ENCODE data around the gene CRLF1.

DNA sequence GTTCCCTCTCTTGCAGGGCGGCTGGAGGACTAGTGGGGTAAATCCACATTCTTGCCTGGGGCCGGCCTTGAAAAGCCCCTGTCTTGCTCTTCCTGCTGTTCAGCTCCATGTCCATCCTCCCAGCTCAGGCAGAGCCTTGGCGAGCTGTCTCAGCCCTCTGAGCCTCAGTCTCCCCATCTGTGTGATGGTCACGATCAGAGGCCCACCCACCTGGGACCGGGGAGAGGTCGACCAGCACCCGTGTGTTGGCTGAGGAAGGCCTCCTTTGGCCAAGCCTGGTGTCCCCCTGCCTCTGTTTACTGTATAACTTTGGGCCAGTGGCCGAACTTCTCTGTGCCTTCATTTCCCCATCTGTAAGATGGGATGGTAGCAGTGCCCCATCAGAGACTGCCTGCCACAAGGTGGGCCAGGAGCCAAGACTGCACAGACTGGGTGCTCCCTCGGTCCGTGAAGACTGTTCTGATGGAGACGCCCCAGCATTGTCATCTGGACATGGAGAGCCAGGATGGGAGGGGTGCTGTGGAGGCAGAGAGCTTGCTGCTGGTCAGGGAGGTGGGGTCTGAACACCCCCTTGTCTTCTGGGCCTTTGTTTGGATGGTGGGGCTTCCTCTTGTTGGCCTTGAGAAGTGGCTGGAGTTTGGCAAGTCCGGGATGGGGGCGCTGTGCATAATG, 48.7 kb upstream of the CRLF1 start:
- TF ChIP-seq, protein P1, sequence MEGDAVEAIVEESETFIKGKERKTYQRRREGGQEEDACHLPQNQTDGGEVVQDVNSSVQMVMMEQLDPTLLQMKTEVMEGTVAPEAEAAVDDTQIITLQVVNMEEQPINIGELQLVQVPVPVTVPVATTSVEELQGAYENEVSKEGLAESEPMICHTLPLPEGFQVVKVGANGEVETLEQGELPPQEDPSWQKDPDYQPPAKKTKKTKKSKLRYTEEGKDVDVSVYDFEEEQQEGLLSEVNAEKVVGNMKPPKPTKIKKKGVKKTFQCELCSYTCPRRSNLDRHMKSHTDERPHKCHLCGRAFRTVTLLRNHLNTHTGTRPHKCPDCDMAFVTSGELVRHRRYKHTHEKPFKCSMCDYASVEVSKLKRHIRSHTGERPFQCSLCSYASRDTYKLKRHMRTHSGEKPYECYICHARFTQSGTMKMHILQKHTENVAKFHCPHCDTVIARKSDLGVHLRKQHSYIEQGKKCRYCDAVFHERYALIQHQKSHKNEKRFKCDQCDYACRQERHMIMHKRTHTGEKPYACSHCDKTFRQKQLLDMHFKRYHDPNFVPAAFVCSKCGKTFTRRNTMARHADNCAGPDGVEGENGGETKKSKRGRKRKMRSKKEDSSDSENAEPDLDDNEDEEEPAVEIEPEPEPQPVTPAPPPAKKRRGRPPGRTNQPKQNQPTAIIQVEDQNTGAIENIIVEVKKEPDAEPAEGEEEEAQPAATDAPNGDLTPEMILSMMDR (conservative IDR thresholded peaks at IDR 0.05; ENCODE audit: low read depth in 2 of 2): no peak; a peak in 1 of 4 replicates
- TF ChIP-seq POLR2AphosphoS5 (IDR thresholded peaks at IDR 0.05; ENCODE audit: low read depth) (no peak), EZH2 (IDR thresholded peaks at IDR 0.05; ENCODE audit: low read depth, unreplicated experiment) (no peak), EZH2phosphoT487 (IDR thresholded peaks at IDR 0.05; ENCODE audit: unreplicated experiment) (no peak), JUNB (IDR thresholded peaks at IDR 0.05; ENCODE audit: unreplicated experiment) (no peak), CREB1 (CRISPR knock-in tag; IDR thresholded peaks at IDR 0.05; ENCODE audit: low read depth) (no peak), ZNF114 (CRISPR knock-in tag; IDR thresholded peaks at IDR 0.05) (no peak), NANOG (IDR thresholded peaks at IDR 0.05; ENCODE audit: borderline replicate concordance) (no peak), ZNF331 (CRISPR knock-in tag; IDR thresholded peaks at IDR 0.05; ENCODE audit: low read depth) (no peak)
- TF ChIP-seq, protein P2, sequence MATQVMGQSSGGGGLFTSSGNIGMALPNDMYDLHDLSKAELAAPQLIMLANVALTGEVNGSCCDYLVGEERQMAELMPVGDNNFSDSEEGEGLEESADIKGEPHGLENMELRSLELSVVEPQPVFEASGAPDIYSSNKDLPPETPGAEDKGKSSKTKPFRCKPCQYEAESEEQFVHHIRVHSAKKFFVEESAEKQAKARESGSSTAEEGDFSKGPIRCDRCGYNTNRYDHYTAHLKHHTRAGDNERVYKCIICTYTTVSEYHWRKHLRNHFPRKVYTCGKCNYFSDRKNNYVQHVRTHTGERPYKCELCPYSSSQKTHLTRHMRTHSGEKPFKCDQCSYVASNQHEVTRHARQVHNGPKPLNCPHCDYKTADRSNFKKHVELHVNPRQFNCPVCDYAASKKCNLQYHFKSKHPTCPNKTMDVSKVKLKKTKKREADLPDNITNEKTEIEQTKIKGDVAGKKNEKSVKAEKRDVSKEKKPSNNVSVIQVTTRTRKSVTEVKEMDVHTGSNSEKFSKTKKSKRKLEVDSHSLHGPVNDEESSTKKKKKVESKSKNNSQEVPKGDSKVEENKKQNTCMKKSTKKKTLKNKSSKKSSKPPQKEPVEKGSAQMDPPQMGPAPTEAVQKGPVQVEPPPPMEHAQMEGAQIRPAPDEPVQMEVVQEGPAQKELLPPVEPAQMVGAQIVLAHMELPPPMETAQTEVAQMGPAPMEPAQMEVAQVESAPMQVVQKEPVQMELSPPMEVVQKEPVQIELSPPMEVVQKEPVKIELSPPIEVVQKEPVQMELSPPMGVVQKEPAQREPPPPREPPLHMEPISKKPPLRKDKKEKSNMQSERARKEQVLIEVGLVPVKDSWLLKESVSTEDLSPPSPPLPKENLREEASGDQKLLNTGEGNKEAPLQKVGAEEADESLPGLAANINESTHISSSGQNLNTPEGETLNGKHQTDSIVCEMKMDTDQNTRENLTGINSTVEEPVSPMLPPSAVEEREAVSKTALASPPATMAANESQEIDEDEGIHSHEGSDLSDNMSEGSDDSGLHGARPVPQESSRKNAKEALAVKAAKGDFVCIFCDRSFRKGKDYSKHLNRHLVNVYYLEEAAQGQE (IDR thresholded peaks at IDR 0.05; ENCODE audit: unreplicated experiment): no peak
- TF ChIP-seq, protein P3, sequence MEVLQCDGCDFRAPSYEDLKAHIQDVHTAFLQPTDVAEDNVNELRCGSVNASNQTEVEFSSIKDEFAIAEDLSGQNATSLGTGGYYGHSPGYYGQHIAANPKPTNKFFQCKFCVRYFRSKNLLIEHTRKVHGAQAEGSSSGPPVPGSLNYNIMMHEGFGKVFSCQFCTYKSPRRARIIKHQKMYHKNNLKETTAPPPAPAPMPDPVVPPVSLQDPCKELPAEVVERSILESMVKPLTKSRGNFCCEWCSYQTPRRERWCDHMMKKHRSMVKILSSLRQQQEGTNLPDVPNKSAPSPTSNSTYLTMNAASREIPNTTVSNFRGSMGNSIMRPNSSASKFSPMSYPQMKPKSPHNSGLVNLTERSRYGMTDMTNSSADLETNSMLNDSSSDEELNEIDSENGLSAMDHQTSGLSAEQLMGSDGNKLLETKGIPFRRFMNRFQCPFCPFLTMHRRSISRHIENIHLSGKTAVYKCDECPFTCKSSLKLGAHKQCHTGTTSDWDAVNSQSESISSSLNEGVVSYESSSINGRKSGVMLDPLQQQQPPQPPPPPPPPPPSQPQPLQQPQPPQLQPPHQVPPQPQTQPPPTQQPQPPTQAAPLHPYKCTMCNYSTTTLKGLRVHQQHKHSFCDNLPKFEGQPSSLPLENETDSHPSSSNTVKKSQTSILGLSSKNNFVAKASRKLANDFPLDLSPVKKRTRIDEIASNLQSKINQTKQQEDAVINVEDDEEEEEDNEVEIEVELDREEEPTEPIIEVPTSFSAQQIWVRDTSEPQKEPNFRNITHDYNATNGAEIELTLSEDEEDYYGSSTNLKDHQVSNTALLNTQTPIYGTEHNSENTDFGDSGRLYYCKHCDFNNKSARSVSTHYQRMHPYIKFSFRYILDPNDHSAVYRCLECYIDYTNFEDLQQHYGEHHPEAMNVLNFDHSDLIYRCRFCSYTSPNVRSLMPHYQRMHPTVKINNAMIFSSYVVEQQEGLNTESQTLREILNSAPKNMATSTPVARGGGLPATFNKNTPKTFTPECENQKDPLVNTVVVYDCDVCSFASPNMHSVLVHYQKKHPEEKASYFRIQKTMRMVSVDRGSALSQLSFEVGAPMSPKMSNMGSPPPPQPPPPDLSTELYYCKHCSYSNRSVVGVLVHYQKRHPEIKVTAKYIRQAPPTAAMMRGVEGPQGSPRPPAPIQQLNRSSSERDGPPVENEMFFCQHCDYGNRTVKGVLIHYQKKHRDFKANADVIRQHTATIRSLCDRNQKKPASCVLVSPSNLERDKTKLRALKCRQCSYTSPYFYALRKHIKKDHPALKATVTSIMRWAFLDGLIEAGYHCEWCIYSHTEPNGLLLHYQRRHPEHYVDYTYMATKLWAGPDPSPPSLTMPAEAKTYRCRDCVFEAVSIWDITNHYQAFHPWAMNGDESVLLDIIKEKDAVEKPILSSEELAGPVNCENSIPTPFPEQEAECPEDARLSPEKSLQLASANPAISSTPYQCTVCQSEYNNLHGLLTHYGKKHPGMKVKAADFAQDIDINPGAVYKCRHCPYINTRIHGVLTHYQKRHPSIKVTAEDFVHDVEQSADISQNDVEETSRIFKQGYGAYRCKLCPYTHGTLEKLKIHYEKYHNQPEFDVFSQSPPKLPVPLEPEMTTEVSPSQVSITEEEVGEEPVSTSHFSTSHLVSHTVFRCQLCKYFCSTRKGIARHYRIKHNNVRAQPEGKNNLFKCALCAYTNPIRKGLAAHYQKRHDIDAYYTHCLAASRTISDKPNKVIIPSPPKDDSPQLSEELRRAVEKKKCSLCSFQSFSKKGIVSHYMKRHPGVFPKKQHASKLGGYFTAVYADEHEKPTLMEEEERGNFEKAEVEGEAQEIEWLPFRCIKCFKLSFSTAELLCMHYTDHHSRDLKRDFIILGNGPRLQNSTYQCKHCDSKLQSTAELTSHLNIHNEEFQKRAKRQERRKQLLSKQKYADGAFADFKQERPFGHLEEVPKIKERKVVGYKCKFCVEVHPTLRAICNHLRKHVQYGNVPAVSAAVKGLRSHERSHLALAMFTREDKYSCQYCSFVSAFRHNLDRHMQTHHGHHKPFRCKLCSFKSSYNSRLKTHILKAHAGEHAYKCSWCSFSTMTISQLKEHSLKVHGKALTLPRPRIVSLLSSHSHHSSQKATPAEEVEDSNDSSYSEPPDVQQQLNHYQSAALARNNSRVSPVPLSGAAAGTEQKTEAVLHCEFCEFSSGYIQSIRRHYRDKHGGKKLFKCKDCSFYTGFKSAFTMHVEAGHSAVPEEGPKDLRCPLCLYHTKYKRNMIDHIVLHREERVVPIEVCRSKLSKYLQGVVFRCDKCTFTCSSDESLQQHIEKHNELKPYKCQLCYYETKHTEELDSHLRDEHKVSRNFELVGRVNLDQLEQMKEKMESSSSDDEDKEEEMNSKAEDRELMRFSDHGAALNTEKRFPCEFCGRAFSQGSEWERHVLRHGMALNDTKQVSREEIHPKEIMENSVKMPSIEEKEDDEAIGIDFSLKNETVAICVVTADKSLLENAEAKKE (CRISPR knock-in tag; IDR thresholded peaks at IDR 0.05): no peak
